ENCODE data around the gene RGMB. TPM values are rescaled to one million over a fixed set of nuclear protein-coding genes. Genes with fewer than 3 reads are reported as not detected.

RGMB gene
- polyA plus RNA-seq, 6 donors from 2014 or later: 3.8 to 8.6 (median 4.6) TPM

DNA sequence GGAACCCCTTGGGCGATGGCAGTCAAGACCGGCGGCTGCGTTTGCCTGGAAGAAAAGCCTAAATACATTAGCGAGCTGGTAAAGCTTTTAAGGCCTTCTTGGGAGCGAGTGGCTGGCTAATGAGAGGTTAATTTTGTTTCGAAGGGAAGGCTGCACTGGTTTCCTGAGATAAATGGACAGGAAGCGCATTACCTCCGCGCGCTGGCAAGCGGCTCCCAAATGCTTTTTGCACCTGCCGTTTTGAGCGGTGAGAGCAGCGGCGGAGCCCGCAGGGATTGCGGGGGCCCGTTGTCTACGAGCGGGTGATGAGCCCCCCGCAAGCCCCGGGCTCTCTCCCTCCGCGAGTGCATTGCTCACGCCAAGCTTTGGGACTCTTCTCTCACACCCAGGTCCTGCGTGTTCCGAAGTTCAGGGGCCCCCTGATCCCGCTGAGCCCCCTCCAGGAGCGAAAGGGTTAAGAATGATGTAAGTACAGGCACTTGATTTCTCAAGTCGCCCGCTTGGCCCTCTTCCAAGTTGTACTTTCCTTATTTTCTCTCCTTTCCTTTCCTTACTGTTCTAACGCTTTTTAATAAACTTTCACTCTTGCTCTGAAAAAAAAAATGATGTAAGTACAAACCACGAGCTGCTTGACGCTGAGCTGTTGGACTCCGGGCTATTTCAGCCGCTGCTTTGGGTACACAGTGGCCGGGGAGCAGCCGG is 3.1 kb upstream of the RGMB start:
- ATAC-seq (ENCODE audit: low read depth in 2 of 2) (no peak), DNase-seq (peak; percentile 42)
- Mint-ChIP-seq H3K4me1 (peaks cover 52 to 65% (median 55%) of the 10 kb centered on the region in 3 donors), H3K27me3 (peaks cover 18 to 38% (median 22%) of the 10 kb centered on the region in 3 donors), H3K27ac (peak overlapping the region in 5 of 6 donors; percentile 53 to 92 (median 80)), H3K4me3 (peak overlapping the region; percentile 94 to 99 (median 96)), H3K9me3 (no peaks in the 10 kb centered on the region), H3K36me3 (no peaks in the 10 kb centered on the region)

DNA sequence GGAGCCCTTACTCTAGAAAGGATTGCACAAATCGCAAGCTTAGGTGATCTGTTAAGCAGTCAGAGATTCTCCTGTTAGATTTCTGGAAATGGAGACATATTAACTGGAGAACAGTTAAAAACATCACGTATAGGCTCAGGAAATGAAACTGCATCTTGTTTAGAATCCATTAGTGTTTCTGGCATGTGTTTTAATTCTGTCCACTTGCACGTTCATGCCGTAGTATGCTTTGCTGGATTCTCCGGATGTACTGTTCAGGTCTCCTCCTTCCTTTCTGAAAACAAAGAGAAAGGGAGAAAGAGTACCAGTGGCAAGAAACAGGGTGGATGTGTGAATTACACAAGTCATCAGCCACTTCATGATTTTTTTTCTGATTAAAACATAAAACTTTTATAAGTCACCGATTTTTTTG is 2.5 kb upstream of the RGMB start:
- DNase-seq: no peak
- Mint-ChIP-seq H3K27me3 (peaks cover 18 to 34% (median 19%) of the 10 kb centered on the region in 3 donors), H3K4me3 (peak overlapping the region; percentile 94 to 99 (median 96)), H3K27ac (peak overlapping the region; percentile 53 to 92 (median 69)), H3K36me3 (no peaks in the 10 kb centered on the region), H3K9me3 (no peaks in the 10 kb centered on the region), H3K4me1 (peaks cover 58 to 71% (median 58%) of the 10 kb centered on the region in 3 donors)
- no peak for ATAC-seq (ENCODE audit: low read depth in 2 of 2)

DNA sequence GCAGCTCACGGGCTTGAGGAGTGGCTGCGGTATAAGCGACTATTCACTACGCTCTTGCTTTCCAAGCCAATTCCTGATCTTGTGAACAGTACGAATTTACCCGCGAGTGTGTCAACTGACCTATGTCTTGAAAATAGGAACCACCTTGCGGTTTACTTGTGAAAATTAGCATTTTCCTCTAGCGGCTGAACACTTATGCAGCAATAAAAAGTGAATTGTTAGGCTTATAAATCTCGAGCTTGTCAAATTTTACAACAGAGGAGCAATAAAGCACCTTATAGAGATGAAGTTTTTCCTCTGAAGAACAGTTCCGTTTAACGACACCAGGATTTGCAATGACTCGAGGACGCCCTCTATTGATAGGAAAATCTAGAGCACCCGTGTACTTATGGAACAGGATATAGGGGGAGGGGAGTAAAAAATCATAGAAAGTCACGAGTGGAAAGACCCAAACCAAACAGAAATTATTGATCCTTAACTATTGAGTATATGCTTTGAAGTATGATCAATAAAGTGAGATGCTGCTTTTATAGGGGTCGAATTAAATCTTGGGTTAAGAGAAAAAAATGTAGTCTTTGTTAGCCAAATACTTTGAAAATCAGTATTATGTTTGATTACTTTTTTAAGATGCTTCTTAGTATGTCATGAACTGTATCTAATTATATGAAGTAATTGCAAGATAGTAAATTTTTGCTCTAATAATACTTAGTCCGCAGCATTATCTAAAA is 1.9 kb upstream of the RGMB start:
- peak; percentile 74 for DNase-seq
- H3K9me3 Mint-ChIP-seq: no peaks in the 10 kb centered on the region
- peak overlapping the region in 5 of 6 donors; percentile 9 to 81 (median 77) for H3K27ac Mint-ChIP-seq
- peaks cover 63 to 71% (median 64%) of the 10 kb centered on the region in 3 donors for H3K4me1 Mint-ChIP-seq
- H3K27me3 Mint-ChIP-seq: peaks cover 18 to 30% (median 18%) of the 10 kb centered on the region in 3 donors
- peak; percentile 7 for ATAC-seq (ENCODE audit: low read depth in 2 of 2)
- peak overlapping the region; percentile 94 to 99 (median 96) for H3K4me3 Mint-ChIP-seq
- H3K36me3 Mint-ChIP-seq: no peaks in the 10 kb centered on the region

DNA sequence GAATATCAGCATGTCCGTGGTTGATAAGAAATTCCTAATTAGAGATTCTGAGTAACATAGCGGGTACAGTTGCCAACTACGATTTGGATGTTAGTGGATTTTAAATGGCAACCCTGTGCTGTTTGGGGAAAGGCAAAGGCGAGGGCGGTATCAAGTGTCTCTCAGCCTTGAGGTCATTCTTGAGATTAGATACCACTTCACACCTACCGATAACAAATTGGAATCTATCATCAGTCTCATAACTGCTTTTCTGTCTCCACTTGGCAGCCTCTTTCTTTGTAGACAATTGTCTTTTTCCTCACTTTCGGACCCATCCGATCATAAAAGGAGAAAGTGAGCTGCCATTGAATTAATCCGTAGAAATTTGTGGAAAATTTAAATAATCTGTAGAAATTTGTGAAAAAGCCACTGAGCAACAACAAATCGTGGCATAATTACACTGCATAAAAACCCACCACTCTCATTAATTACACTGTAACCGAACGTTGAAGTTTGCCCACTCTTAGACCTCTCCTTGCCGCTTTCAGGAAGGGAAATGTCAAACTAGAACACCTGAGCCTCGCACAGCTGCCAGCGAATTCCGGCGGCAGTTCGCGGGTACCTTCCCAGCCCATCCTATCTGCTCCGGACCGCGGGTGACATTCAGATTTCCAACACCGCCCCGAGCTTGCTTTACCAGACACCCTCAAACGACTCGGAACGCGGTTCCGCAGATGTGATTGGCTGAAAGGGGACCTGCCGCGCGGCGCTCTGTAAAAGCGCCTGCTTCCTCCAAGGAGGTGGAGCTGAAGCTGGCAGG is 849 bp upstream of the RGMB start:
- H3K36me3 Mint-ChIP-seq: no peaks in the 10 kb centered on the region

DNA sequence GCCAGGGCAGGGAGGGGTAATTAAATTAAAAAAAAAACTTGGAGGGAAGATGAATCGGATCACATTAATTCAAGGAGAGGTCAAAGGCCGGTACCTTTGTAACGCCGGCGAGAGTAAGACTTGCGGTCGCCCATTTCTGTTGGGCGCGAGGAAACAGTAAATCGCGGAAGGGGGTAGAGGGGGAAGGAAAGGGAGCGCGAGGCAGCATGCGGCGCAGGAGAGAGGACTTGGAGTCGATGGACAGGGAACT is 324 bp upstream of the RGMB start:
- Mint-ChIP-seq H3K27me3 (peaks cover 6 to 24% (median 9%) of the 10 kb centered on the region in 3 donors), H3K9me3 (no peaks in the 10 kb centered on the region), H3K27ac (peak overlapping the region; percentile 74 to 98 (median 94)), H3K4me3 (peak overlapping the region; percentile 93 to 99 (median 97)), H3K4me1 (peaks cover 61 to 69% (median 62%) of the 10 kb centered on the region in 3 donors), H3K36me3 (no peaks in the 10 kb centered on the region)
- DNase-seq: no peak
- ATAC-seq (ENCODE audit: low read depth in 2 of 2): no peak

More for the DNA sequence above, 849 bp upstream of the RGMB start:
- Mint-ChIP-seq H3K4me3 (peak overlapping the region; percentile 93 to 99 (median 97)), H3K27ac (peak overlapping the region; percentile 74 to 98 (median 94)), H3K4me1 (peaks cover 64 to 72% (median 68%) of the 10 kb centered on the region in 3 donors), H3K27me3 (peaks cover 11 to 29% (median 13%) of the 10 kb centered on the region in 3 donors), H3K9me3 (no peaks in the 10 kb centered on the region)
- ATAC-seq (ENCODE audit: low read depth in 2 of 2): peak; percentile 17 to 18
- DNase-seq: no peak

DNA sequence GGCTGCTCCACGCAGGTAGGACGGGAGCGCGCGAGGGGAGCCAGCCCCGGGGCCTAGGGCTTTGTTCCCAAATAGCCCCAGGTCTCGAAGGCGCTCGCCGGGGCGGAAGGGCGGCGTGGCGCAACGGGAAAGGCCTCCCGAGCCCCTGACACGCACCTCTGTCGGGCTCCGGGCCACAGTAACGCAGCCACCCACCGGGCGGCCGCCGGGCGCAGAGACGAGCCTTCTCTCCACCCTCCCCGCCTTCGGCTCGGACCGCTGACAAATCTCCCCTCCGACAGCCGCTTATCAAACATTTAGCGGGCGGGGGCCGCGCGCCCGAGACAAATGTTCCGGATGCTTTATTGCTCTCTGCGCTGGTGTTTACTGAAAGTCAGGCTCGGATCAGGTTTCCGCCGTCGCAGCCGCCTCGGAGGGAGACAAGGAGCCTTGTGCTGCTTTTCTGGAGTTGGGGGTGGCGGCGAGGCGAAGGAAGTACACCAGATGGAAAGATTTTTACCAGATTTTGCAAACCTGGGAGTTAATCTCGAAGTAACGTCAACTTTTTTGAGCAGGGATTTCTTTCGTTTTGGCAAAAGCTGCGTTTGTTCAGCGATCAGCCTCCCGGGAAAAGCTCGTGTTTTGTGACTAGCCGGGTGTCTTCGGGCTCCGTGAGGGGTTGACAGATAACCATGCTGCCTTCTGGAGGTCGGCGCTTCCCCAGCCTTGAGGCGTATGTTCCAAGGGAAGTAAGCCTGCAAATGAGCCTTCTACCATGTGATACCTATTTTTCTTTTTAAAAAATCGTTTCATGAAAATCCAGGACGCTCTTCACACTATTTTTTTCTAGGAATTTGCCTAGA is 950 bp downstream of the RGMB start:
- Mint-ChIP-seq H3K4me1 (peaks cover 54 to 64% (median 55%) of the 10 kb centered on the region in 3 donors), H3K4me3 (peak overlapping the region; percentile 95 to 99 (median 97)), H3K27me3 (peaks cover 0 to 17% (median 4%) of the 10 kb centered on the region in 3 donors), H3K9me3 (no peaks in the 10 kb centered on the region), H3K27ac (peak overlapping the region; percentile 79 to 96 (median 94)), H3K36me3 (no peaks in the 10 kb centered on the region)
- DNase-seq (peak; percentile 59), ATAC-seq (ENCODE audit: low read depth in 2 of 2) (peak; percentile 12 to 19)

DNA sequence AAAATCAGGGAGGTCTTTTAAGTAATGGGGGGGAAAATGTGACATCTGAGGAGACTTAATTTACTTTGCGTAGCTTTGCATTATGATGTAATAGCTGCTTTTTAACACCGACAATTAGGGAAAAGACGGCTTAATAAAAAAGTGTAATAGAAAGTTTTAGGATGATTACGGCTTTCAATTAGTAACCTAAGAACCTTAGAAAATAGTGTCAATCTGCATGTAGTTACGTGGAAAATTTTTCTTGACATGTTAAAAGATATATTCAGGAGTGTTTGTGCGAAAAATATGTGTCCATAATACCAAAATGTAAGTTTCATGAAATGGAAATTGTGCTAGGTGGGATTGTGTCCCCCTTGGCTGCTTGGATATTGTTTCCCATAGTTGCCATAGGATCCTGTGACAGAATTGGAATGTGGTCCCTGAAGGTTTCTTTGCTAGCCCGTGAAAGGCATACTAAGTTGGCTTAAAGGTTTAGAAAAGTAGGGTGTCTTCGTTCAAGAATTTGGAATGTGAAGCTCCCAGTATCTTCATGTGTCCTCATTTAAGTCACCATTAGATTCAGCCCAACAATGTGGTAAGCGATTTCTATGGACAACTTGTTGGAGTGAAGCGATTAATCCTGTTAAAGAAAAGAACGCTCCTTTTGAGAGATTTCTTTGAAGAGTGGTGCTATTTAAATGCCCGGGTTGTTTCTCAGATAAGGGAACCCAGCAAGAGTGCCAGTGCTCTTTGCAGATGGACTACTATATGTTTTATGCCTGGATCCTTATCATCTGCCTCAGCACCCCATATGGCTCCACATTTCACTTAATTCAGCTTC is 2.0 kb downstream of the RGMB start:
- H3K9me3 Mint-ChIP-seq: no peaks in the 10 kb centered on the region
- H3K4me1 Mint-ChIP-seq: peaks cover 45 to 59% (median 51%) of the 10 kb centered on the region in 3 donors

DNA sequence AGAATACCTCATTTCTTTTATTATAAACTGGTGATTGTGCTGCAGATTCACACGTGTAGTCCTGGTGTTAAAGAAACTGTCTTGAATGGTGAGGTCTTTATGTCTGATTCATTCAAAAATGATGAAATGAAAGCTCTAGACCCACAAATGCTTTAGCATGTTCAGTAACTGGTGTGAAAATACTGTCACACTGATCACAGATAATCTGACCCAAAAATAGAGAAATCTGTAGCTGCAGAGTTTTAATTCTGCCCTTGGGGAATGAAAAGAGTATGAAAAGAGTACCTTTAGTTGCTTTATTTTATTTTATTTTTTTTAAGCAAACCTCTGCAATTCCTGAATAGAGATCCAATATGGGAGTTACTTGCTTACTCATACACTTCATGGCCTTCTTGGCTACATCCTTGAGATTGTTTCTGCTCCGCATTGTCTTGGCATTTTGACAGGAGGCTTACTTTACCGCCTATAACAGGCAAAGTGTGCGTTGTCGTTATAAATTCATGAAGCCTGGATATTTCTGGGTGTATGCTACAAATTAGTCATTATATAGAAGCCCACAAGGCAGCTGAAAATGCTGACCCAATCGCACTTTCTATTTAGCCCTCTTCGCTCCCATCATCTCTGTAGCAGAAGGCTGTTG is 2.7 kb downstream of the RGMB start:
- H3K9me3 Mint-ChIP-seq: no peaks in the 10 kb centered on the region
- H3K4me3 Mint-ChIP-seq: peak overlapping the region in 7 of 8 donors; percentile 56 to 99 (median 97)
- peaks cover 8 to 10% of the 10 kb centered on the region in 2 donors for H3K36me3 Mint-ChIP-seq
- H3K4me1 Mint-ChIP-seq: peaks cover 37 to 51% (median 44%) of the 10 kb centered on the region in 3 donors
- no peak for DNase-seq
- peaks cover 0 to 12% (median 0%) of the 10 kb centered on the region in 3 donors for H3K27me3 Mint-ChIP-seq
- no peak overlapping the region for H3K27ac Mint-ChIP-seq
- no peak for ATAC-seq (ENCODE audit: low read depth in 2 of 2)

More for the DNA sequence above, 2.0 kb downstream of the RGMB start:
- Mint-ChIP-seq H3K36me3 (peaks cover 4 to 6% of the 10 kb centered on the region in 2 donors), H3K4me3 (peak overlapping the region; percentile 95 to 99 (median 97)), H3K27me3 (peaks cover 0 to 12% (median 0%) of the 10 kb centered on the region in 3 donors), H3K27ac (peak overlapping the region in 1 of 6 donors; percentile 93)
- DNase-seq (no peak), ATAC-seq (ENCODE audit: low read depth in 2 of 2) (no peak)

DNA sequence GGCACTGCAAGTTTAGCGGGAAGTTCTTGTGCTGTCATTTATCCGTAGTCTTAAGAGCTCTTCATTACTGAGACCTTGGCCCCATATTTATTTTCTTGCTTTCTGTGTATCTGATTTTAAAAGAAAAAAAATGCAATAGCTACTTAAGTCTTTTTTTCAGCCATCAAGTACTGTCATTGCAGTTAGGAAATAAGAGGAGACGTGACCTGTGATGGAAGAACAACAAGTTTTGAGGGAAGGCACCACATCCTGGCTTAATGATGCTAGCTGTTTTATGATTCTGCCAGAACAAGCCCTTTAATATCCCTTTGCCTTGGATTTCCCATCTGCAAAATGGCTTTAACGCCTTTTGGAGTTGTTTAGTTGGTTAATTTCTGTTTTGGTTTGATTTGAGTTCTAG is 3.8 kb downstream of the RGMB start:
- ATAC-seq (ENCODE audit: low read depth in 2 of 2) (no peak), DNase-seq (no peak)
- H3K4me3 Mint-ChIP-seq: peak overlapping the region in 1 of 8 donors; percentile 22
- H3K36me3 Mint-ChIP-seq: peaks cover 8 to 10% of the 10 kb centered on the region in 2 donors
- H3K9me3 Mint-ChIP-seq: no peaks in the 10 kb centered on the region
- peaks cover 0 to 12% (median 0%) of the 10 kb centered on the region in 3 donors for H3K27me3 Mint-ChIP-seq
- no peak overlapping the region for H3K27ac Mint-ChIP-seq
- peaks cover 26 to 44% (median 33%) of the 10 kb centered on the region in 3 donors for H3K4me1 Mint-ChIP-seq

DNA sequence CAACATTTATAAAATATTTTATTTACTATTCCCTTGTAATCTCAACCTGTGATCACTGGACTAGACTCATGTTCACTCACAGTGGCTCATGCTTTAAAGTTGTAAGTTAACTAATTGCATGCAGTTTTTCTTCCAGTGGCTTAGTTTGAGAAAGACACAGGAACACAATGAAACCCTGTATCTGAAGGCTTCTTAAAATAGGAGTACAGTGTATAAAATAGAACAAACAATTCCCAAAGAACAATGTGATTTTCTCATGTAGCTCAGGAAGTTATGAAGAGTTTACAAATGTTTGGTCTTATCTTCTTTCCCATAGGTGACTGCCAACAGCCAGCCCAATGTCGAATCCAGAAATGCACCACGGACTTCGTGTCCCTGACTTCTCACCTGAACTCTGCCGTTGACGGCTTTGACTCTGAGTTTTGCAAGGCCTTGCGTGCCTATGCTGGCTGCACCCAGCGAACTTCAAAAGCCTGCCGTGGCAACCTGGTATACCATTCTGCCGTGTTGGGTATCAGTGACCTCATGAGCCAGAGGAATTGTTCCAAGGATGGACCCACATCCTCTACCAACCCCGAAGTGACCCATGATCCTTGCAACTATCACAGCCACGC is 5.9 kb downstream of the RGMB start:
- H3K4me1 Mint-ChIP-seq: peaks cover 29 to 40% (median 29%) of the 10 kb centered on the region in 3 donors

DNA sequence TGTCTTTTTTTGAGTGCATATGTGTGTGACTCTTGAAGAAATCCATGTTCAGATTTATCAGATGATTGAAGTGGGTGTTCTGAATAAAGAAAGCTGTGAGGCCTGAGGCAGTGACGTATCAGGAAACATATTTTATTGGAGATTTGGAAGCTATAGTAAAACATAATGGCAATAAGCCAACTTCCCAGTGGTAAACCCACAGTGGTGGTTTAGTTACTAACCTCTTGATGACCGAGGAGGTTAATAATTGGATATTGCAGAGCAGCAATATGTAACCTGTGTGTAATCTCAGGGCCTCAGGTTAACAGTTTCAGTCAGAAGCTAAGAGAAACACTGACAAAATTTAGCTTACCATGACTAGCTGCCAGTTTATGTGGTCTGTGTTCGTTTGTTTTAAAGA is 6.9 kb downstream of the RGMB start:
- no peaks in the 10 kb centered on the region for H3K9me3 Mint-ChIP-seq
- peaks cover 19 to 40% (median 25%) of the 10 kb centered on the region in 3 donors for H3K4me1 Mint-ChIP-seq
- H3K4me3 Mint-ChIP-seq: no peak overlapping the region
- H3K36me3 Mint-ChIP-seq: peaks cover 8 to 10% of the 10 kb centered on the region in 2 donors
- H3K27me3 Mint-ChIP-seq: peaks cover 0 to 12% (median 0%) of the 10 kb centered on the region in 3 donors
- ATAC-seq (ENCODE audit: low read depth in 2 of 2) (no peak), DNase-seq (no peak)
- H3K27ac Mint-ChIP-seq: no peak overlapping the region

More for the DNA sequence above, 5.9 kb downstream of the RGMB start:
- Mint-ChIP-seq H3K27ac (no peak overlapping the region), H3K36me3 (peaks cover 8 to 10% of the 10 kb centered on the region in 2 donors), H3K27me3 (peaks cover 0 to 12% (median 0%) of the 10 kb centered on the region in 3 donors), H3K9me3 (no peaks in the 10 kb centered on the region), H3K4me3 (no peak overlapping the region)
- no peak for ATAC-seq (ENCODE audit: low read depth in 2 of 2)
- DNase-seq: no peak

Measured in naive B cell (primary cell).